Liver (tissue), 3 donors: ENCODE data around the gene COL4A4.

ENCODE experiments used
- EGR1 ChIP-seq, 2 donors: IDR thresholded peaks; 2 replicates each; pipeline ENCODE4 v1.6.1; 2016 to 2018; ENCODE audit warnings: antibody characterized with exemption in 2 of 2, low read depth in 2 of 2
- GABPA ChIP-seq, 2 donors: IDR thresholded peaks in 1 of 2; conservative IDR thresholded peaks in 1 of 2; 2 replicates each; pipeline ENCODE4 v1.6.1; 2016; ENCODE audit warnings: antibody characterized with exemption in 2 of 2, mild to moderate bottlenecking in 1 of 2, moderate library complexity in 1 of 2
- JUND ChIP-seq, 2 donors: IDR thresholded peaks; 2 replicates each; pipeline ENCODE4 v1.6.1; 2016; ENCODE audit warnings: antibody characterized with exemption in 2 of 2
- NR2F2 ChIP-seq: IDR thresholded peaks from 2 replicates; pipeline ENCODE4 v1.6.1; 2016; ENCODE audit warnings: antibody characterized with exemption
- SP1 ChIP-seq: IDR thresholded peaks from 2 replicates; pipeline ENCODE4 v1.6.1; 2018; ENCODE audit warnings: antibody characterized with exemption, mild to moderate bottlenecking
- TAF1 ChIP-seq: conservative IDR thresholded peaks from 2 replicates; pipeline ENCODE4 v1.6.1; 2016; ENCODE audit warnings: antibody characterized with exemption, mild to moderate bottlenecking
- YY1 ChIP-seq: IDR thresholded peaks from 2 replicates; pipeline ENCODE4 v1.6.1; 2016; ENCODE audit warnings: antibody characterized with exemption, mild to moderate bottlenecking
- TF ChIP-seq, protein P1 (sequence below): fragments of 150-350 bp; IDR thresholded peaks from 2 replicates; pipeline ENCODE4 v1.5.1; 2017; ENCODE audit warnings: improper control_type of control experiment, low read depth, low read length; ENCODE audit not compliant: missing input control
- TF ChIP-seq, protein P2 (sequence below): IDR thresholded peaks from 2 replicates; pipeline ENCODE4 v1.6.1; 2016; ENCODE audit warnings: antibody characterized with exemption
- TF ChIP-seq, protein P3 (sequence below): IDR thresholded peaks from 2 replicates; pipeline ENCODE4 v1.6.1; 2016; ENCODE audit warnings: antibody characterized with exemption
- TF ChIP-seq, protein P4 (sequence below): IDR thresholded peaks from 2 replicates; pipeline ENCODE4 v1.6.1; 2016; ENCODE audit warnings: antibody characterized with exemption, mild to moderate bottlenecking
- donor health status: healthy.
- donor health status: healthy.

DNA sequence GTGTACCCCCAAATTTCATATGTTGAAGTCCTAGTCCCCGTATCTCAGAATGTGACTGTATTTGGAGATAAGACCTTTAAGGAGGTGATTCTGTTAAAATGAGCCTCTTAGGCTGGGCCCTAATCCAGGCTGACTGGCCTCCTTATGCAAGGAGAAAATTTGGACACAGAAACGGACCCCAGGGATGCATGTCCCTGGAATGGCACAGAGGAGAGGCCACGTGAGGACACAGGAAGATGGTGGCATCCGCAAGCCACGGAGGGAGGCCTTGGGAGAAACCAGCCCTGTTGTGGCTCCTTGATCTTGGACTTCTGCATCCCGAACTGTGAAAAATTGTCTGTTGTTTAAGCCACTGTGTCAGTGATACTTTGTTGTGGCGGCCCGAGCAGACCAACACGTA lies 150.7 kb downstream of the COL4A4 start:
- TF ChIP-seq, protein P1, sequence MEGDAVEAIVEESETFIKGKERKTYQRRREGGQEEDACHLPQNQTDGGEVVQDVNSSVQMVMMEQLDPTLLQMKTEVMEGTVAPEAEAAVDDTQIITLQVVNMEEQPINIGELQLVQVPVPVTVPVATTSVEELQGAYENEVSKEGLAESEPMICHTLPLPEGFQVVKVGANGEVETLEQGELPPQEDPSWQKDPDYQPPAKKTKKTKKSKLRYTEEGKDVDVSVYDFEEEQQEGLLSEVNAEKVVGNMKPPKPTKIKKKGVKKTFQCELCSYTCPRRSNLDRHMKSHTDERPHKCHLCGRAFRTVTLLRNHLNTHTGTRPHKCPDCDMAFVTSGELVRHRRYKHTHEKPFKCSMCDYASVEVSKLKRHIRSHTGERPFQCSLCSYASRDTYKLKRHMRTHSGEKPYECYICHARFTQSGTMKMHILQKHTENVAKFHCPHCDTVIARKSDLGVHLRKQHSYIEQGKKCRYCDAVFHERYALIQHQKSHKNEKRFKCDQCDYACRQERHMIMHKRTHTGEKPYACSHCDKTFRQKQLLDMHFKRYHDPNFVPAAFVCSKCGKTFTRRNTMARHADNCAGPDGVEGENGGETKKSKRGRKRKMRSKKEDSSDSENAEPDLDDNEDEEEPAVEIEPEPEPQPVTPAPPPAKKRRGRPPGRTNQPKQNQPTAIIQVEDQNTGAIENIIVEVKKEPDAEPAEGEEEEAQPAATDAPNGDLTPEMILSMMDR = no peak
- TF ChIP-seq, protein P2, sequence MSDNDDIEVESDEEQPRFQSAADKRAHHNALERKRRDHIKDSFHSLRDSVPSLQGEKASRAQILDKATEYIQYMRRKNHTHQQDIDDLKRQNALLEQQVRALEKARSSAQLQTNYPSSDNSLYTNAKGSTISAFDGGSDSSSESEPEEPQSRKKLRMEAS = no peak
- no peak for TF ChIP-seq GABPA (IDR thresholded peaks at IDR 0.05 in 1 of 2, conservative IDR thresholded peaks at IDR 0.05 in 1 of 2)
- TF ChIP-seq NR2F2 = no peak
- TF ChIP-seq TAF1 = no peak
- TF ChIP-seq, protein P3, sequence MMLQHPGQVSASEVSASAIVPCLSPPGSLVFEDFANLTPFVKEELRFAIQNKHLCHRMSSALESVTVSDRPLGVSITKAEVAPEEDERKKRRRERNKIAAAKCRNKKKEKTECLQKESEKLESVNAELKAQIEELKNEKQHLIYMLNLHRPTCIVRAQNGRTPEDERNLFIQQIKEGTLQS = no peak
- TF ChIP-seq SP1 = no peak
- TF ChIP-seq YY1 = no peak
- no peak for TF ChIP-seq JUND (IDR thresholded peaks at IDR 0.05)
- no peak for TF ChIP-seq EGR1 (IDR thresholded peaks at IDR 0.05; ENCODE audit: low read depth in 2 of 2)
- TF ChIP-seq, protein P4, sequence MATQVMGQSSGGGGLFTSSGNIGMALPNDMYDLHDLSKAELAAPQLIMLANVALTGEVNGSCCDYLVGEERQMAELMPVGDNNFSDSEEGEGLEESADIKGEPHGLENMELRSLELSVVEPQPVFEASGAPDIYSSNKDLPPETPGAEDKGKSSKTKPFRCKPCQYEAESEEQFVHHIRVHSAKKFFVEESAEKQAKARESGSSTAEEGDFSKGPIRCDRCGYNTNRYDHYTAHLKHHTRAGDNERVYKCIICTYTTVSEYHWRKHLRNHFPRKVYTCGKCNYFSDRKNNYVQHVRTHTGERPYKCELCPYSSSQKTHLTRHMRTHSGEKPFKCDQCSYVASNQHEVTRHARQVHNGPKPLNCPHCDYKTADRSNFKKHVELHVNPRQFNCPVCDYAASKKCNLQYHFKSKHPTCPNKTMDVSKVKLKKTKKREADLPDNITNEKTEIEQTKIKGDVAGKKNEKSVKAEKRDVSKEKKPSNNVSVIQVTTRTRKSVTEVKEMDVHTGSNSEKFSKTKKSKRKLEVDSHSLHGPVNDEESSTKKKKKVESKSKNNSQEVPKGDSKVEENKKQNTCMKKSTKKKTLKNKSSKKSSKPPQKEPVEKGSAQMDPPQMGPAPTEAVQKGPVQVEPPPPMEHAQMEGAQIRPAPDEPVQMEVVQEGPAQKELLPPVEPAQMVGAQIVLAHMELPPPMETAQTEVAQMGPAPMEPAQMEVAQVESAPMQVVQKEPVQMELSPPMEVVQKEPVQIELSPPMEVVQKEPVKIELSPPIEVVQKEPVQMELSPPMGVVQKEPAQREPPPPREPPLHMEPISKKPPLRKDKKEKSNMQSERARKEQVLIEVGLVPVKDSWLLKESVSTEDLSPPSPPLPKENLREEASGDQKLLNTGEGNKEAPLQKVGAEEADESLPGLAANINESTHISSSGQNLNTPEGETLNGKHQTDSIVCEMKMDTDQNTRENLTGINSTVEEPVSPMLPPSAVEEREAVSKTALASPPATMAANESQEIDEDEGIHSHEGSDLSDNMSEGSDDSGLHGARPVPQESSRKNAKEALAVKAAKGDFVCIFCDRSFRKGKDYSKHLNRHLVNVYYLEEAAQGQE = no peak
